Trophoblast cell (in vitro differentiated cells and primary cell): ENCODE measurements around the gene PRICKLE3.
A peak's percentile ranks its signal among the peaks of the same experiment; 100 is the strongest.
"Not testable (repeated sequence)": the region's sequence is repeated elsewhere in the genome, so short reads cannot be mapped to it uniquely, and the experiment has no call there.

Source experiments
- DNase-seq, 2 donors: peaks; one replicate each; pipeline ENCODE4 v3.0.0-alpha.2; 2016
- H2AFZ ChIP-seq: 2 replicates; pipeline ENCODE4 v1.6.1; 2013; ENCODE audit warnings: low read length, moderate library complexity, mild to moderate bottlenecking; ENCODE audit not compliant: insufficient read depth, poor library complexity
- H2AK5ac ChIP-seq: 2 replicates; pipeline ENCODE4 v1.6.1; 2013; ENCODE audit warnings: mild to moderate bottlenecking, low read length
- H2BK120ac ChIP-seq: 2 replicates; pipeline ENCODE4 v1.6.1; 2013; ENCODE audit warnings: low read length, mild to moderate bottlenecking, moderate library complexity; ENCODE audit not compliant: insufficient read depth, poor library complexity
- H2BK12ac ChIP-seq: 2 replicates; pipeline ENCODE4 v1.6.1; 2013; ENCODE audit warnings: mild to moderate bottlenecking, low read length, moderate library complexity
- H2BK5ac ChIP-seq: 2 replicates; pipeline ENCODE4 v1.6.1; 2013; ENCODE audit warnings: low read length, low read depth, moderate library complexity, mild to moderate bottlenecking; ENCODE audit not compliant: poor library complexity
- H3K14ac ChIP-seq: 2 replicates; pipeline ENCODE4 v1.6.1; 2013; ENCODE audit warnings: mild to moderate bottlenecking, low read length
- H3K18ac ChIP-seq: 2 replicates; pipeline ENCODE4 v1.6.1; 2013; ENCODE audit warnings: mild to moderate bottlenecking, low read length
- H3K23ac ChIP-seq: 2 replicates; pipeline ENCODE4 v1.6.1; 2013; ENCODE audit warnings: low read length
- H3K27ac ChIP-seq: 2 replicates; pipeline ENCODE4 v1.5.1; 2013; ENCODE audit warnings: low read depth, mild to moderate bottlenecking, inconsistent platforms, low read length, moderate library complexity
- H3K27me3 ChIP-seq: 2 replicates; pipeline ENCODE4 v1.6.1; 2013; ENCODE audit warnings: inconsistent platforms, mild to moderate bottlenecking, low read length, moderate library complexity; ENCODE audit not compliant: insufficient read depth
- H3K36me3 ChIP-seq, 2 experiments: 1 replicate in 1 of 2; 2 replicates in 1 of 2; pipeline ENCODE4 v1.6.1; 2013; ENCODE audit warnings: low read length in 2 of 2, mild to moderate bottlenecking in 2 of 2, moderate library complexity in 1 of 2; ENCODE audit not compliant: insufficient read depth in 2 of 2, control insufficient read depth in 1 of 2
- H3K4ac ChIP-seq: 2 replicates; pipeline ENCODE4 v1.6.1; 2013; ENCODE audit warnings: low read depth, mild to moderate bottlenecking, low read length, moderate library complexity
- H3K4me1 ChIP-seq, 2 experiments: 1 replicate in 1 of 2; 2 replicates in 1 of 2; pipeline ENCODE4 v1.6.1; 2013; ENCODE audit warnings: low read length in 2 of 2, mild to moderate bottlenecking in 2 of 2, moderate library complexity in 1 of 2; ENCODE audit not compliant: insufficient read depth in 2 of 2, control insufficient read depth in 1 of 2
- H3K4me2 ChIP-seq: 2 replicates; pipeline ENCODE4 v1.6.1; 2013; ENCODE audit warnings: inconsistent platforms, mild to moderate bottlenecking, low read length, moderate library complexity
- H3K4me3 ChIP-seq: 2 replicates; pipeline ENCODE4 v1.5.1; 2013; ENCODE audit warnings: mild to moderate bottlenecking, low read depth, low read length, inconsistent platforms
- H3K79me1 ChIP-seq: one replicate; pipeline ENCODE4 v1.6.1; 2013; ENCODE audit warnings: low read length
- H3K79me2 ChIP-seq: 2 replicates; pipeline ENCODE4 v1.6.1; 2013; ENCODE audit warnings: low read length, mild to moderate bottlenecking; ENCODE audit not compliant: control insufficient read depth, insufficient read depth, poor library complexity
- H3K9ac ChIP-seq: 2 replicates; pipeline ENCODE4 v1.6.1; 2013; ENCODE audit warnings: mild to moderate bottlenecking, low read length
- H3K9me3 ChIP-seq: 2 replicates; pipeline ENCODE4 v1.6.1; 2013; ENCODE audit warnings: low read depth, mild to moderate bottlenecking, control low read depth, inconsistent platforms, low read length; ENCODE audit not compliant: insufficient read depth
- H4K12ac ChIP-seq: 2 replicates; pipeline ENCODE4 v1.6.1; 2013; ENCODE audit warnings: low read depth, mild to moderate bottlenecking, low read length, moderate library complexity
- H4K8ac ChIP-seq: 2 replicates; pipeline ENCODE4 v1.6.1; 2013; ENCODE audit warnings: low read depth, mild to moderate bottlenecking, low read length, moderate library complexity
- H4K91ac ChIP-seq: one replicate; pipeline ENCODE4 v1.6.1; 2013; ENCODE audit warnings: low read depth, mild to moderate bottlenecking, low read length, moderate library complexity
- WGBS: extraction: QIAGEN DNeasy Blood & Tissue Kit; methylation state at CpG from one replicate; pipeline ENCODE4 v1.1.7; 2013; ENCODE audit warnings: missing lambda C conversion rate; ENCODE audit not compliant: insufficient read length, insufficient coverage; ENCODE audit errors: extremely low coverage; 5-methylcytosine and 5-hydroxymethylcytosine counted together

Gene PRICKLE3

GRCh38 chrX:49148390-49149100 is 37.6 kb downstream of the PRICKLE3 start:
- H3K23ac ChIP-seq, H2AFZ ChIP-seq, H3K79me2 ChIP-seq, H3K27ac ChIP-seq, H3K14ac ChIP-seq, H2AK5ac ChIP-seq, H4K12ac ChIP-seq, H3K4me3 ChIP-seq, H3K4me2 ChIP-seq, H3K4ac ChIP-seq, H3K9me3 ChIP-seq, H3K79me1 ChIP-seq, H2BK5ac ChIP-seq, H3K4me1 ChIP-seq, H3K27me3 ChIP-seq, H4K91ac ChIP-seq, H3K36me3 ChIP-seq, H2BK12ac ChIP-seq, H4K8ac ChIP-seq, DNase-seq, H3K9ac ChIP-seq, H3K18ac ChIP-seq: not testable (repeated sequence)
- H2BK120ac ChIP-seq: peak overlapping the region; percentile 13
- no CpG with 5 or more reads among the region's 21 CpGs for WGBS

DNA sequence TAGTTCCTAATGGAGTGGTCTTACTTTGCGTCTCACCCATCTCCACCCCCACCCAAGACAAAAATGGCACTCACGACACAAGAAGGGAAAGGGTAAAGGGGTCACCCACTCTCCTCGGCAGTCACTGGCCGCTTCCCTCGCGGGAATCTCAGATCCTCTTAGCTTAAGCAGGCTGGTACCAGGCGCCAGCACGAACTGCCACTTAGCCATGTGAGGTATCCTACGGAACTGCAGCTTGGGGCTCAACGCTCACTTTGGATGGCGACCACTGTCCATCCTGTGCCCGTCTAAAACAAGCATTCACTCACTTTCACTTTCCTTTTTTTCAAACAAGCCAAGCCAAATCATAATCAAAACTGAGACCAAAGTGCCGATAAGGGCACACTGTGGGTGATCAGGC is 38.2 kb downstream of the PRICKLE3 start:
- Histone ChIP-seq H3K27ac (no peak overlapping the region), H3K14ac (no peak overlapping the region), H3K27me3 (no peaks in the 10 kb centered on the region), H2AFZ (no peak overlapping the region), H3K18ac (no peak overlapping the region), H3K9me3 (no peaks in the 10 kb centered on the region), H4K8ac (no peak overlapping the region), H2BK120ac (peak overlapping the region; percentile 13), H4K12ac (no peak overlapping the region), H3K4me1 (no peaks in the 10 kb centered on the region), H3K9ac (no peak overlapping the region), H3K79me2 (no peaks in the 10 kb centered on the region), H2BK12ac (no peak overlapping the region), H3K4ac (no peak overlapping the region), H2BK5ac (no peak overlapping the region), H3K4me3 (no peak overlapping the region), H3K23ac (no peak overlapping the region), H3K4me2 (no peak overlapping the region), H4K91ac (no peak overlapping the region), H2AK5ac (no peak overlapping the region), H3K79me1 (no peaks in the 10 kb centered on the region), H3K36me3 (no peaks in the 10 kb centered on the region)
- WGBS: no CpG with 5 or more reads among the region's 13 CpGs
- DNase-seq: no peak

- no CpG with 5 or more reads among the region's 8 CpGs for WGBS
- H2BK5ac ChIP-seq: no peak overlapping the region
These were observed 38.9 kb downstream of the PRICKLE3 start for GRCh38 chrX:49147282-49147681.

DNA sequence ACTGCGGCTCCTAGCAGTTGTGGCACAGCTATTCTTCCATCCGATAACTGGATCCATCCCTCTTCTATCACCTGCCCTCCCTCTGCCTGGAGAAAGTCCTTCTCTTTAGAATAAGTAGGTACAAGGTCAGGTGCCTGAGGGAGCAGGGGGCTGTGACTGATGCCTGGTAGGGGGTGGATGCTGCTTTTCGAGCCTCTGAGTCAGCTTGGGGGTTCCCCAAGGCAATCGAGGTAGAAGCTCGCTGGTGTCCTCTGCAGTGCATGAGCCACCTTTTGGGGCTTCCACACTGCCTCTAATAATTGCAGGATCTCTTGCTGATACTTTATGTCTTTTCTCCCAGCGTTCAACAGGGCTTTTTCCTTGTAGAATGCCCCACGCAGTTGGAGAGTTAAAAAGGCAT is 43.0 kb downstream of the PRICKLE3 start:
- not testable (repeated sequence) for H3K9ac ChIP-seq, H3K4ac ChIP-seq, DNase-seq, H4K91ac ChIP-seq, H4K12ac ChIP-seq, H3K14ac ChIP-seq, H3K79me1 ChIP-seq, H2BK12ac ChIP-seq, H3K27ac ChIP-seq, H3K4me2 ChIP-seq, H3K36me3 ChIP-seq, H3K4me3 ChIP-seq, H3K23ac ChIP-seq, H3K4me1 ChIP-seq, H2AK5ac ChIP-seq, H3K27me3 ChIP-seq, H3K18ac ChIP-seq, H3K9me3 ChIP-seq, H2BK5ac ChIP-seq, H2AFZ ChIP-seq, H4K8ac ChIP-seq, H2BK120ac ChIP-seq, H3K79me2 ChIP-seq
- no CpG with 5 or more reads among the region's 7 CpGs for WGBS

More at GRCh38 chrX:49147282-49147681, 38.9 kb downstream of the PRICKLE3 start:
- Histone ChIP-seq H3K18ac (no peak overlapping the region), H4K12ac (no peak overlapping the region), H3K4ac (no peak overlapping the region), H3K9ac (no peak overlapping the region), H3K14ac (no peak overlapping the region), H3K27ac (no peak overlapping the region), H3K9me3 (no peaks in the 10 kb centered on the region), H3K4me3 (no peak overlapping the region), H4K8ac (no peak overlapping the region), H3K4me1 (no peaks in the 10 kb centered on the region), H3K79me1 (no peaks in the 10 kb centered on the region), H3K23ac (no peak overlapping the region), H4K91ac (no peak overlapping the region), H3K4me2 (no peak overlapping the region), H2AK5ac (no peak overlapping the region), H2AFZ (no peak overlapping the region), H3K79me2 (no peaks in the 10 kb centered on the region), H3K27me3 (no peaks in the 10 kb centered on the region), H2BK12ac (no peak overlapping the region), H2BK120ac (no peak overlapping the region), H3K36me3 (no peaks in the 10 kb centered on the region)
- no peak for DNase-seq
